GM23338 (cell line): Measurements from ENCODE around the gene LRRC47. TPM values are rescaled to one million over a fixed set of nuclear protein-coding genes. Genes with fewer than 3 reads are reported as not detected.

Experiments
- ATAC-seq: fragments of 200-7000 bp; cut with Tn5 transposase; 3 replicates; pipeline ENCODE4 v1.9.1; 2020
- DNase-seq: peaks from one replicate; pipeline ENCODE4 v3.0.0-alpha.2; 2015; ENCODE audit warnings: low spot score
- H2AFZ ChIP-seq: fragments of 200-600 bp; sonication (generic); 2 replicates; pipeline ENCODE4 v1.8.0; 2016; ENCODE audit warnings: antibody characterized with exemption, mild to moderate bottlenecking, moderate library complexity
- H3F3A ChIP-seq: fragments of 200-600 bp; sonication (generic); replicated peaks from 2 replicates; pipeline ENCODE4 v1.8.0; 2017; ENCODE audit warnings: antibody characterized with exemption, mixed run types, low read depth
- H3K27ac ChIP-seq: fragments of 200-600 bp; sonication (generic); 2 replicates; pipeline ENCODE4 v1.6.1; 2016; ENCODE audit warnings: low read depth
- H3K27me3 ChIP-seq: fragments of 200-600 bp; sonication (generic); 2 replicates; pipeline ENCODE4 v1.8.0; 2016; ENCODE audit warnings: mild to moderate bottlenecking, mixed run types, moderate library complexity; ENCODE audit not compliant: insufficient read depth
- H3K36me3 ChIP-seq: fragments of 200-600 bp; sonication (generic); 2 replicates; pipeline ENCODE4 v1.8.0; 2016; ENCODE audit warnings: mild to moderate bottlenecking; ENCODE audit not compliant: insufficient read depth
- H3K4me1 ChIP-seq: fragments of 200-600 bp; sonication (generic); 2 replicates; pipeline ENCODE4 v1.8.0; 2016; ENCODE audit warnings: mild to moderate bottlenecking, moderate library complexity; ENCODE audit not compliant: insufficient read depth
- H3K4me2 ChIP-seq: fragments of 200-600 bp; sonication (generic); 2 replicates; pipeline ENCODE4 v1.7.1; 2017; ENCODE audit warnings: mixed run types
- H3K4me3 ChIP-seq: fragments of 200-600 bp; sonication (generic); 2 replicates; pipeline ENCODE4 v1.6.1; 2016; ENCODE audit warnings: mixed run types
- H3K79me2 ChIP-seq: fragments of 200-600 bp; sonication (generic); replicated peaks from 2 replicates; pipeline ENCODE4 v1.8.0; 2017; ENCODE audit warnings: mild to moderate bottlenecking; ENCODE audit not compliant: insufficient read depth
- H3K9me2 ChIP-seq: fragments of 200-600 bp; sonication (generic); 2 replicates; pipeline ENCODE4 v1.8.0; 2017; ENCODE audit not compliant: insufficient read depth
- H4K20me1 ChIP-seq: fragments of 200-600 bp; sonication (generic); replicated peaks from 2 replicates; pipeline ENCODE4 v1.8.0; 2017; ENCODE audit warnings: mild to moderate bottlenecking; ENCODE audit not compliant: insufficient read depth
- H3K27ac Mint-ChIP-seq: 2 replicates; pipeline ENCODE4 v1.8.0; 2020; ENCODE audit warnings: inconsistent platforms, mild to moderate bottlenecking, moderate library complexity, mixed read lengths
- H3K27me3 Mint-ChIP-seq: 3 replicates; pipeline ENCODE4 v1.8.0; 2022; ENCODE audit warnings: low read depth, mild to moderate bottlenecking, moderate library complexity, mixed read lengths, inconsistent platforms; ENCODE audit not compliant: insufficient read depth, poor library complexity
- H3K36me3 Mint-ChIP-seq: 3 replicates; pipeline ENCODE4 v1.8.0; 2021; ENCODE audit warnings: low read depth, mild to moderate bottlenecking, inconsistent platforms, moderate library complexity, mixed read lengths
- H3K4me1 Mint-ChIP-seq: 3 replicates; pipeline ENCODE4 v1.8.0; 2020; ENCODE audit warnings: mild to moderate bottlenecking, inconsistent platforms, mixed read lengths
- H3K4me3 Mint-ChIP-seq: 3 replicates; pipeline ENCODE4 v1.8.0; 2021; ENCODE audit warnings: moderate library complexity, mild to moderate bottlenecking, inconsistent platforms, mixed read lengths
- H3K9me3 Mint-ChIP-seq: 3 replicates; pipeline ENCODE4 v1.8.0; 2020; ENCODE audit warnings: moderate library complexity, mild to moderate bottlenecking, inconsistent platforms, mixed read lengths
- CREB1 ChIP-seq: fragments of 250-450 bp; sonication (Bioruptor Pico); IDR thresholded peaks from 2 replicates; pipeline ENCODE4 v1.5.0; 2020; ENCODE audit warnings: low read depth, mild to moderate bottlenecking, moderate library complexity
- CTCF ChIP-seq, 2 experiments: fragments of 200-600 bp in 1 of 2; sonication (generic) in 1 of 2; conservative IDR thresholded peaks; 2 replicates each; pipeline versions ENCODE4 v1.5.1 to v1.6.1; 2016 to 2017; ENCODE audit warnings: antibody characterized with exemption in 2 of 2, low read depth in 2 of 2, mild to moderate bottlenecking in 2 of 2, moderate library complexity in 1 of 2
- ETS1 ChIP-seq: IDR thresholded peaks from 2 replicates; pipeline ENCODE4 v1.6.1; 2016; ENCODE audit warnings: antibody characterized with exemption
- EZH2 ChIP-seq: fragments of 200-600 bp; sonication (generic); IDR thresholded peaks from one replicate; pipeline ENCODE4 v1.8.0; 2017; ENCODE audit warnings: antibody characterized with exemption, mild to moderate bottlenecking, low read depth; ENCODE audit not compliant: unreplicated experiment
- EZH2phosphoT487 ChIP-seq: fragments of 200-600 bp; sonication (generic); IDR thresholded peaks from one replicate; pipeline ENCODE4 v1.8.1; 2018; ENCODE audit warnings: antibody characterized with exemption; ENCODE audit not compliant: unreplicated experiment
- JUNB ChIP-seq: IDR thresholded peaks from one replicate; pipeline ENCODE4 v1.6.1; 2016; ENCODE audit warnings: antibody characterized with exemption; ENCODE audit not compliant: unreplicated experiment
- NANOG ChIP-seq: IDR thresholded peaks from 2 replicates; pipeline ENCODE4 v1.6.1; 2016; ENCODE audit warnings: antibody characterized with exemption, borderline replicate concordance
- POLR2AphosphoS5 ChIP-seq: IDR thresholded peaks from 2 replicates; pipeline ENCODE4 v1.6.1; 2016; ENCODE audit warnings: antibody characterized with exemption, low read depth
- REST ChIP-seq: IDR thresholded peaks from one replicate; pipeline ENCODE4 v1.6.1; 2018; ENCODE audit warnings: antibody characterized with exemption; ENCODE audit not compliant: unreplicated experiment
- STAT1 ChIP-seq: IDR thresholded peaks from one replicate; pipeline ENCODE4 v1.6.1; 2016; ENCODE audit warnings: antibody characterized with exemption; ENCODE audit not compliant: unreplicated experiment
- ZNF114 ChIP-seq: fragments of 250-450 bp; sonication (Bioruptor Pico); IDR thresholded peaks from 2 replicates; pipeline ENCODE4 v1.5.0; 2020; ENCODE audit warnings: mild to moderate bottlenecking, moderate library complexity
- ZNF331 ChIP-seq: fragments of 250-450 bp; sonication (Bioruptor Pico); IDR thresholded peaks from 2 replicates; pipeline ENCODE4 v1.5.0; 2020; ENCODE audit warnings: low read depth, mild to moderate bottlenecking, moderate library complexity
- ZNF462 ChIP-seq: fragments of 250-450 bp; sonication (Bioruptor Pico); IDR thresholded peaks from 2 replicates; pipeline ENCODE4 v1.5.0; 2020; ENCODE audit warnings: mild to moderate bottlenecking, moderate library complexity
- polyA plus RNA-seq: library from polyadenylated mRNA; unstranded; fragments of >200 nt; fragmentation: Nextera tagmentation; extraction: Ambion mirVana; gene quantifications from 2 replicates; pipeline ENCODE4 v1.2.1, GENCODE V29; 2016
- total RNA-seq: library from RNA; depleted of rRNA; stranded (reverse); fragments of >200 nt; shearing (Covaris generic); gene quantifications from 2 replicates; pipeline ENCODE4 v1.2.3, GENCODE V29; 2014

The LRRC47 gene
- total and polyA plus RNA-seq, 2 experiments from 2014 or later = 15.8 to 76.8 TPM

GRCh38 chr1:3750741-3751140 lies 45.6 kb downstream of the LRRC47 start:
- Mint-ChIP-seq H3K9me3 (no peaks in the 10 kb centered on the region), H3K4me1 (peaks cover 8% of the 10 kb centered on the region; the same call in 2 of the 3 replicates), H3K27me3 (peaks cover 18% of the 10 kb centered on the region), H3K27ac (no peak overlapping the region), H3K36me3 (no peaks in the 10 kb centered on the region), H3K4me3 (no peak overlapping the region)
- no peak overlapping the region for H3K4me2 ChIP-seq
- ATAC-seq (no peak), DNase-seq (no peak)
- no peaks in the 10 kb centered on the region for H3K9me2 ChIP-seq
- H3K79me2 ChIP-seq = peaks cover 4% of the 10 kb centered on the region
- no peaks in the 10 kb centered on the region for H3K27me3 ChIP-seq
- H3K36me3 ChIP-seq = no peaks in the 10 kb centered on the region
- TF ChIP-seq ZNF114 (CRISPR knock-in tag) (no peak), CREB1 (CRISPR knock-in tag) (no peak), CTCF (conservative IDR thresholded peaks at IDR 0.05; ENCODE audit: low read depth in 2 of 2) (no peak), EZH2 (no peak), NANOG (no peak), REST (no peak), JUNB (no peak), EZH2phosphoT487 (no peak), POLR2AphosphoS5 (no peak), STAT1 (no peak), ETS1 (no peak), ZNF462 (CRISPR knock-in tag) (no peak), ZNF331 (CRISPR knock-in tag) (no peak)
- H4K20me1 ChIP-seq = no peaks in the 10 kb centered on the region; the same call in 1 of the 2 replicates
- H3K4me1 ChIP-seq = peaks cover 5% of the 10 kb centered on the region; the same call in 1 of the 2 replicates
- no peak overlapping the region for H3K4me3 ChIP-seq
- H3F3A ChIP-seq = 0 out of 2 replicates have a peak, but pooled peaks cover 8% of the 10 kb centered on the region
- H3K27ac ChIP-seq = no peak overlapping the region
- no peak overlapping the region for H2AFZ ChIP-seq
